HEK293 (cell line): ENCODE results near the gene EXD2.

ENCODE experiments used
- BCL6B ChIP-seq: fragments of 450-650 bp; formaldehyde crosslinking; IDR thresholded peaks from 2 replicates; pipeline ENCODE4 v1.5.1; 2017; ENCODE audit warnings: missing biosample characterization, missing genetic modification characterization
- IKZF3 ChIP-seq: fragments of 450-650 bp; IDR thresholded peaks from 2 replicates; pipeline ENCODE4 v1.5.0; 2018; ENCODE audit warnings: missing biosample characterization, mild to moderate bottlenecking, missing genetic modification characterization, moderate library complexity
- KLF10 ChIP-seq: fragments of 450-650 bp; IDR thresholded peaks from 2 replicates; pipeline ENCODE4 v1.5.1; 2018; ENCODE audit warnings: missing biosample characterization, mild to moderate bottlenecking, missing genetic modification characterization
- KLF8 ChIP-seq: fragments of 450-650 bp; formaldehyde crosslinking; IDR thresholded peaks from 2 replicates; pipeline ENCODE4 v1.5.1; 2016; ENCODE audit warnings: missing biosample characterization, missing genetic modification characterization
- SP2 ChIP-seq: fragments of 450-650 bp; formaldehyde crosslinking; IDR thresholded peaks from 2 replicates; pipeline ENCODE4 v1.5.1; 2016; ENCODE audit warnings: missing biosample characterization, missing genetic modification characterization
- ZBTB10 ChIP-seq: fragments of 450-650 bp; formaldehyde crosslinking; IDR thresholded peaks from 2 replicates; pipeline ENCODE4 v1.5.1; 2016; ENCODE audit warnings: missing biosample characterization, missing genetic modification characterization
- ZBTB17 ChIP-seq: fragments of 450-650 bp; formaldehyde crosslinking; IDR thresholded peaks from 2 replicates; pipeline ENCODE4 v1.5.1; 2016; ENCODE audit warnings: missing biosample characterization, missing genetic modification characterization
- ZBTB44 ChIP-seq: fragments of 450-650 bp; IDR thresholded peaks from 2 replicates; pipeline ENCODE4 v1.5.1; 2018; ENCODE audit warnings: missing biosample characterization, mild to moderate bottlenecking, missing genetic modification characterization
- ZBTB7A ChIP-seq: fragments of 450-650 bp; formaldehyde crosslinking; IDR thresholded peaks from 2 replicates; pipeline ENCODE4 v1.5.1; 2016; ENCODE audit warnings: low read depth, missing biosample characterization, missing genetic modification characterization
- ZEB2 ChIP-seq: fragments of 450-650 bp; formaldehyde crosslinking; IDR thresholded peaks from 2 replicates; pipeline ENCODE4 v1.5.1; 2016; ENCODE audit warnings: missing biosample characterization, missing genetic modification characterization
- ZFP37 ChIP-seq: fragments of 450-650 bp; formaldehyde crosslinking; IDR thresholded peaks from 2 replicates; pipeline ENCODE4 v1.5.1; 2016; ENCODE audit warnings: missing biosample characterization, missing genetic modification characterization
- ZNF174 ChIP-seq: fragments of 450-650 bp; formaldehyde crosslinking; IDR thresholded peaks from 2 replicates; pipeline ENCODE4 v1.5.0; 2017; ENCODE audit warnings: missing biosample characterization, mild to moderate bottlenecking, missing genetic modification characterization
- ZNF23 ChIP-seq: fragments of 450-650 bp; formaldehyde crosslinking; IDR thresholded peaks from 2 replicates; pipeline ENCODE4 v1.5.1; 2016; ENCODE audit warnings: missing biosample characterization, missing genetic modification characterization, borderline replicate concordance
- ZNF26 ChIP-seq: fragments of 450-650 bp; formaldehyde crosslinking; IDR thresholded peaks from 2 replicates; pipeline ENCODE4 v1.5.1; 2016; ENCODE audit warnings: missing biosample characterization, missing genetic modification characterization
- ZNF280D ChIP-seq: fragments of 450-650 bp; formaldehyde crosslinking; IDR thresholded peaks from 2 replicates; pipeline ENCODE4 v1.5.1; 2016; ENCODE audit warnings: missing biosample characterization, missing genetic modification characterization
- ZNF394 ChIP-seq: fragments of 450-650 bp; formaldehyde crosslinking; IDR thresholded peaks from 2 replicates; pipeline ENCODE4 v1.5.1; 2016; ENCODE audit warnings: missing biosample characterization, missing genetic modification characterization, mild to moderate bottlenecking, moderate library complexity, borderline replicate concordance
- ZNF423 ChIP-seq: fragments of 450-650 bp; formaldehyde crosslinking; IDR thresholded peaks from 2 replicates; pipeline ENCODE4 v1.5.1; 2016; ENCODE audit warnings: missing biosample characterization, missing genetic modification characterization
- ZNF426 ChIP-seq: fragments of 450-650 bp; formaldehyde crosslinking; IDR thresholded peaks from 2 replicates; pipeline ENCODE4 v1.5.1; 2017; ENCODE audit warnings: missing biosample characterization, missing genetic modification characterization, mild to moderate bottlenecking, inconsistent platforms, moderate library complexity
- ZNF571 ChIP-seq: fragments of 450-650 bp; formaldehyde crosslinking; IDR thresholded peaks from 2 replicates; pipeline ENCODE4 v1.5.0; 2017; ENCODE audit warnings: missing biosample characterization, missing genetic modification characterization
- ZNF610 ChIP-seq: fragments of 450-650 bp; formaldehyde crosslinking; IDR thresholded peaks from 2 replicates; pipeline ENCODE4 v1.5.1; 2016; ENCODE audit warnings: missing biosample characterization, missing genetic modification characterization, borderline replicate concordance
- ZNF707 ChIP-seq: fragments of 450-650 bp; formaldehyde crosslinking; IDR thresholded peaks from 2 replicates; pipeline ENCODE4 v1.5.1; 2016; ENCODE audit warnings: missing biosample characterization, missing genetic modification characterization
- ZSCAN16 ChIP-seq: fragments of 450-650 bp; formaldehyde crosslinking; IDR thresholded peaks from 2 replicates; pipeline ENCODE4 v1.5.1; 2016; ENCODE audit warnings: missing biosample characterization, missing genetic modification characterization

EXD2 gene

GRCh38 chr14:69151458-69152180 lies 39.7 kb upstream of the EXD2 start (continued):
- TF ChIP-seq ZNF280D (tag by site-specific recombination) = no peak
- TF ChIP-seq ZNF23 (tag by site-specific recombination) = no peak
- peak; percentile 68; the same call in 1 of the 2 replicates for TF ChIP-seq ZBTB7A (tag by site-specific recombination)
- peak; percentile 56; the same call in 1 of the 2 replicates for TF ChIP-seq KLF8 (tag by site-specific recombination)
- TF ChIP-seq BCL6B (tag by site-specific recombination) = 0 out of 2 replicates have a peak, but pooled peaks have one; percentile 24
- no peak for TF ChIP-seq ZSCAN16 (tag by site-specific recombination)
- no peak for TF ChIP-seq ZNF571
- 0 out of 2 replicates have a peak, but pooled peaks have one; percentile 16 for TF ChIP-seq IKZF3
- no peak for TF ChIP-seq ZNF707 (tag by site-specific recombination)
- TF ChIP-seq ZNF426 = no peak
- no peak for TF ChIP-seq ZNF610 (tag by site-specific recombination)
- TF ChIP-seq ZNF423 (tag by site-specific recombination) = 0 out of 2 replicates have a peak, but pooled peaks have one; percentile 30
- peak; percentile 94 for TF ChIP-seq ZBTB10 (tag by site-specific recombination)
- no peak for TF ChIP-seq ZNF174 (tag by site-specific recombination)
- no peak for TF ChIP-seq ZNF26 (tag by site-specific recombination)
- peak; percentile 72 for TF ChIP-seq ZEB2 (tag by site-specific recombination)
- TF ChIP-seq SP2 (tag by site-specific recombination) = peak; percentile 78
- TF ChIP-seq KLF10 (tag by site-specific recombination) = no peak
- peak; percentile 89 for TF ChIP-seq ZBTB17 (tag by site-specific recombination)
- TF ChIP-seq ZNF394 = peak; percentile 62
- TF ChIP-seq ZBTB44 = 0 out of 2 replicates have a peak, but pooled peaks have one; percentile 31
- TF ChIP-seq ZFP37 = peak; percentile 76
- TF ChIP-seq, all 188 proteins: peak for 44
